ENCODE measurements around the gene ST3GAL6.

The ST3GAL6 gene

GRCh38 chr3:98770261-98771039 lies 7.3 kb downstream of the ST3GAL6 start:
- no peak overlapping the region for H3K4me3 ChIP-seq
- no peaks in the 10 kb centered on the region; the same call in 1 of the 2 replicates for H3K4me1 ChIP-seq
- no peak for DNase-seq (ENCODE audit: low spot score in 2 of 2)
- no peaks in the 10 kb centered on the region for H3K36me3 ChIP-seq (replicated peaks)
- no peaks in the 10 kb centered on the region for H3K9me3 ChIP-seq
- in situ Hi-C loops (cut with MboI; ENCODE audit: low sequenced_read_pairs) = no loop called here
- H3K27me3 ChIP-seq (ENCODE audit: low read depth) = no peaks in the 10 kb centered on the region

DNA sequence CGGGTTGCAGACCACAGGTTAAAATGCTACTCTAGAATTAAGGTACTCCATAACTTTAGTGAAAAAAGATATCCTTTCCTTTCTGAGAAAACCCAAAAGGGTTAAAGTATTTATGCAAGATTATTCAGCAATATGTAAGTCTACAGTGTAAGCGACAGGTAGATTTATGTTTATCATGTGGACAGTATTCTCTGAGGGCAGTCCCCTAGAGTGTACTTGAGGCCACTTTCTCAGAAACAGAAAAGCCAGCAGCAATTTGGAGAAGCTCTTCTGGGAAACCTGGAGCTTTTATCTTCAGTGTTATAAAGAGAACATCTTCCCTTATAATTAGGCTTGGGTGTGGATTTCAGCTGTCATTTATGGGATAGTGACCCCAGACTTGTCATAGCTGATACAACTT lies 8.9 kb downstream of the ST3GAL6 start:
- in situ Hi-C loops (cut with MboI; ENCODE audit: low sequenced_read_pairs) = no loop called here
- no peaks in the 10 kb centered on the region for H3K27me3 ChIP-seq (ENCODE audit: low read depth)
- H3K9me3 ChIP-seq = no peaks in the 10 kb centered on the region
- H3K36me3 ChIP-seq (replicated peaks) = no peaks in the 10 kb centered on the region
- no peaks in the 10 kb centered on the region for H3K4me1 ChIP-seq
- no peak overlapping the region for H3K4me3 ChIP-seq
- no peak for DNase-seq (ENCODE audit: low spot score in 2 of 2)

- Histone ChIP-seq H3K36me3 (replicated peaks) (no peaks in the 10 kb centered on the region), H3K9me3 (no peaks in the 10 kb centered on the region), H3K4me3 (no peak overlapping the region), H3K27me3 (ENCODE audit: low read depth) (no peaks in the 10 kb centered on the region), H3K4me1 (no peaks in the 10 kb centered on the region)
- no peak for DNase-seq (ENCODE audit: low spot score in 2 of 2)
- in situ Hi-C loops (cut with MboI; ENCODE audit: low sequenced_read_pairs) = no loop called here
Measured at GRCh38 chr3:98775459-98776139, 12.5 kb downstream of the ST3GAL6 start.

DNA sequence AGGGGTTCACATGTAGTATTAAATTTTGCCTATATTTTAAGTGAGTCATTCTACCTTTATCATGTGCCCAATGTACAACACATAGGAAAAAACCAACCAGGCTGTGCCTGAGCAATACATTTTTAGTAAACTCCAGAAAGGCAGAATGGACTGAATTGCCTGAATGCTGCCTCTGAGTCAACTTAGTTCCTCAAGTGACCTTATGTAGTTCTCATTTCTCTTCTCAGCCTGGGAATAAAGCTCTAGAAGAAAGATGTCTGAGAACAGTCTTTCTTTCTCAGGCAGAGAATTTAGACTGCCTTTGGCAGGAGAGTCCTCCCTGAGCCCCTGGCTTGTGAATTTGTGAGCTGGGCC lies 13.0 kb downstream of the ST3GAL6 start:
- DNase-seq (ENCODE audit: low spot score in 2 of 2) = no peak
- in situ Hi-C loops (cut with MboI; ENCODE audit: low sequenced_read_pairs) = no loop called here
- Histone ChIP-seq H3K27me3 (ENCODE audit: low read depth) (no peaks in the 10 kb centered on the region), H3K4me1 (no peaks in the 10 kb centered on the region), H3K36me3 (replicated peaks) (no peaks in the 10 kb centered on the region), H3K4me3 (no peak overlapping the region), H3K9me3 (no peaks in the 10 kb centered on the region)

DNA sequence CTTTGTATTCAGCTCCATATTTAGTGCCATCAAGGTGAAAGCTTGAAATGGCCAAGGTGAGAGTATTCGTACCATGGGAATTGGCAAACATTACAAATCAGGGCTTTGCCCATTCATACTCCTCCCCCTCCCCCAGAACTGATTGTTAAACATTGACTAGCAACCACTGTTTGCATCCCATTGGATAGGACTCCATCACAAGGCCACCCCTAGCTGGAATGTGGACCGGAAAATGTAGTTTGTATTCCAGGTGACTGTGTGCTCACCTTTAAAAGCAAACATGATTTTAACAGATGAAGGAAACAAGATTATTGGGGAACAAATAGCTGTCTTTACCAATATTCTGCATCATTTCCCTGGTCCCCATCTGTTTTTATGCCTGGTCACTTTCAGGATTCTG lies 14.1 kb downstream of the ST3GAL6 start:
- in situ Hi-C loops (cut with MboI; ENCODE audit: low sequenced_read_pairs) = no loop called here
- no peaks in the 10 kb centered on the region for H3K9me3 ChIP-seq
- H3K36me3 ChIP-seq (replicated peaks) = no peaks in the 10 kb centered on the region
- no peaks in the 10 kb centered on the region for H3K4me1 ChIP-seq
- no peak for DNase-seq (ENCODE audit: low spot score in 2 of 2)
- H3K4me3 ChIP-seq = no peak overlapping the region
- no peaks in the 10 kb centered on the region for H3K27me3 ChIP-seq (ENCODE audit: low read depth)

GRCh38 chr3:98777801-98778220 lies 14.7 kb downstream of the ST3GAL6 start:
- Histone ChIP-seq H3K36me3 (replicated peaks) (no peaks in the 10 kb centered on the region), H3K4me1 (no peaks in the 10 kb centered on the region)
- in situ Hi-C loops (cut with MboI; ENCODE audit: low sequenced_read_pairs) = no loop called here

DNA sequence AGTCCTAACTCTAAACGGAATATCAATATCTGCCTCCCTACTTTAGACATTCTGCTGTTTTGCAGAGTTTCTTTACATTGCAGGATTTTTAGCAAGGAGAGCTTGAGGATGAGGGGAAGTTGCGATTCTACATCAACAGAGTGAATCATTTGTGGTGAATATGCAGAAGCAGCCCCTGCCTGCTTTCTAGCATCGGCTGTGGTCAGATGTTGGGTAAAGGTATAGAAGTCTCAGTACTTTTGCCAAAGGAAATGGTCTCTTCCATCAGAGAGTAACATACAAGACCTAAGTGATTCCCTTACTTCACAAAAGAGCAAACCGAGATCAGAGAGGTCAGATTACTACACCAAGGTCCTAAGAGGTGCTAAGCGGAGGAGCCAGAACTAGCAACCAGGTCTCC lies 15.2 kb downstream of the ST3GAL6 start:
- DNase-seq (ENCODE audit: low spot score in 2 of 2) = no peak
- Histone ChIP-seq H3K36me3 (replicated peaks) (no peaks in the 10 kb centered on the region), H3K4me1 (no peaks in the 10 kb centered on the region), H3K27me3 (ENCODE audit: low read depth) (no peaks in the 10 kb centered on the region), H3K4me3 (no peak overlapping the region), H3K9me3 (no peaks in the 10 kb centered on the region)
- in situ Hi-C loops (cut with MboI; ENCODE audit: low sequenced_read_pairs) = no loop called here

More at GRCh38 chr3:98777801-98778220, 14.7 kb downstream of the ST3GAL6 start:
- H3K4me3 ChIP-seq = no peak overlapping the region
- H3K27me3 ChIP-seq (ENCODE audit: low read depth) = no peaks in the 10 kb centered on the region
- no peaks in the 10 kb centered on the region for H3K9me3 ChIP-seq
- DNase-seq (ENCODE audit: low spot score in 2 of 2) = no peak

DNA sequence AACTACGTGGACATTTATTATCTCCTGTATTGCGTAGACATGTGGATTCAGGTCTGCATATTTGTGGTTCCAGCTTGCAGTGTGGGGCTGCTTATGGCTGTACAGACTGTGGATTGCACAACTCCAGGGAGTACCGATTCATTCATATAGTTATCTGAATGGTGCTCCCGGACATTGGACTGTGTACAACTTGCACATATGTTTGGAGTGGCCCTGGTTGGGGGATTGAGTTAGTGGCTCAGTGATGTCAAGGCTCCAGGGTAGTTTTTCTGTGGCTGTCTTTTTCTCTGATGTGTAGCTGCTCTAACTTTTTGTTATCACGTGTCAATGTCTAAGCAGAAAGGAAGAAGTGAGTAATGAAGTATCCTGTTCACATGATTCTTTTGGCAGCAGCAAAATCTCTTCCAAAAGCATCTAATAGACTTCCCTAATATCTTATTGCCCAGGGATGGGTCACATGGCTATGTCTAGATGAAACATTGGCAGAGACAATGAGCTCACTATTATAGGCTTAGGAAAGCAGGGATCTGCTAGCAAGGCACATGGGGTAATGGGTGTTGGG lies 15.8 kb downstream of the ST3GAL6 start:
- H3K4me3 ChIP-seq = no peak overlapping the region
- no peaks in the 10 kb centered on the region for H3K27me3 ChIP-seq (ENCODE audit: low read depth)
- H3K9me3 ChIP-seq = no peaks in the 10 kb centered on the region
- no peak for DNase-seq (ENCODE audit: low spot score in 2 of 2)
- in situ Hi-C loops (cut with MboI; ENCODE audit: low sequenced_read_pairs) = no loop called here
- no peaks in the 10 kb centered on the region for H3K36me3 ChIP-seq (replicated peaks)
- H3K4me1 ChIP-seq = no peaks in the 10 kb centered on the region

GRCh38 chr3:98779541-98780335 lies 16.6 kb downstream of the ST3GAL6 start:
- Histone ChIP-seq H3K4me1 (no peaks in the 10 kb centered on the region), H3K9me3 (no peaks in the 10 kb centered on the region), H3K27me3 (ENCODE audit: low read depth) (no peaks in the 10 kb centered on the region), H3K4me3 (no peak overlapping the region), H3K36me3 (replicated peaks) (no peaks in the 10 kb centered on the region)
- in situ Hi-C loops (cut with MboI; ENCODE audit: low sequenced_read_pairs) = no loop called here
- no peak for DNase-seq (ENCODE audit: low spot score in 2 of 2)

- no peak overlapping the region for H3K4me3 ChIP-seq
- H3K36me3 ChIP-seq (replicated peaks) = no peaks in the 10 kb centered on the region
- H3K9me3 ChIP-seq = no peaks in the 10 kb centered on the region
- DNase-seq (ENCODE audit: low spot score in 2 of 2) = no peak
- H3K4me1 ChIP-seq = no peaks in the 10 kb centered on the region
- H3K27me3 ChIP-seq (ENCODE audit: low read depth) = no peaks in the 10 kb centered on the region
- in situ Hi-C loops (cut with MboI; ENCODE audit: low sequenced_read_pairs) = no loop called here
Measured at GRCh38 chr3:98780343-98780742, 17.2 kb downstream of the ST3GAL6 start.

DNA sequence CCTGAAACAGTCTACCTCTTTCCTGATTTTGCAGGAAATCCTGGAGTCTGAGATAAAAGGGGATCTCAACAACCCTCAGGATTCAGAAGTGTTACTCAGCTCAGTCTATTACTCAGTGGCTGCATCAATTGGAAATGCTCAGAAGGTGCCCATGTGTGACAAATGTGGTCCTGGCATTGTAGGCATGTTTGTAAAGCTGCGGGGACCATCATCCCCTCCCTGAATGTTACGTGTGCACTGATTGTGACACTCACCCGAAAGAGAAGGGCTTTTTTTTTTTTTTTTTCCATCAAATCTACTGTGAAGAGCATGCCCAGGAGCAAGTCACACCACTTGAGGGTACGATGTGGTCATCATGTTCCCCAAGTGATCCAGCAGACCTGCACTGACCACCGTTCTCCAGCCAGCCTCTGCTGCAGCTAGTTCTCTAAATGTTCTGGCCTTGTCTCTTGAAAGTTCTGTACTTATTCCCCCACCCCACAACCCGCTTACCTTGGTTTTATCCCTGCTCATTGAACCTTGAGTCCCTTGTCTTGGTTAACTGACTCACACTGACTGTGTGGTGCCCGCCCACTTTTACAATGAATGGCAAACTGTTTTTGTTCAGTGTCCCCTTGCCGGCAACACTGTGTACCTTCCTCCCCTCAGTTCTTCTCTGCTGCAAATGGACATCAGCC lies 19.8 kb downstream of the ST3GAL6 start:
- no peak for DNase-seq (ENCODE audit: low spot score in 2 of 2)
- no peaks in the 10 kb centered on the region for H3K4me1 ChIP-seq
- no peaks in the 10 kb centered on the region for H3K36me3 ChIP-seq (replicated peaks)
- in situ Hi-C loops (cut with MboI; ENCODE audit: low sequenced_read_pairs) = no loop called here
- no peaks in the 10 kb centered on the region for H3K27me3 ChIP-seq (ENCODE audit: low read depth)
- no peak overlapping the region for H3K4me3 ChIP-seq
- no peaks in the 10 kb centered on the region for H3K9me3 ChIP-seq

GRCh38 chr3:98784042-98784441 lies 20.9 kb downstream of the ST3GAL6 start:
- H3K36me3 ChIP-seq (replicated peaks) = no peaks in the 10 kb centered on the region
- no peak overlapping the region for H3K4me3 ChIP-seq
- no peaks in the 10 kb centered on the region for H3K9me3 ChIP-seq
- in situ Hi-C loops (cut with MboI; ENCODE audit: low sequenced_read_pairs) = no loop called here
- H3K4me1 ChIP-seq = no peaks in the 10 kb centered on the region
- no peaks in the 10 kb centered on the region for H3K27me3 ChIP-seq (ENCODE audit: low read depth)
- DNase-seq (ENCODE audit: low spot score in 2 of 2) = no peak

All from HAP-1 (cell line).